Fibroblast of skin of left quadriceps (primary cell): ENCODE measurements around the gene DDX42.
A peak's percentile ranks its signal among the peaks of the same experiment; 100 is the strongest.
"Not testable (repeated sequence)": the region's sequence is repeated elsewhere in the genome, so short reads cannot be mapped to it uniquely, and the experiment has no call there.

Experiments used
- DNase-seq, 2 experiments: peaks; one replicate each; pipeline ENCODE4 v3.0.0-alpha.2; 2013; ENCODE audit warnings: low read depth in 2 of 2

The DDX42 gene

GRCh38 chr17:63775420-63775819, 1.4 kb downstream of the DDX42 start:
- no peak for DNase-seq

DNA sequence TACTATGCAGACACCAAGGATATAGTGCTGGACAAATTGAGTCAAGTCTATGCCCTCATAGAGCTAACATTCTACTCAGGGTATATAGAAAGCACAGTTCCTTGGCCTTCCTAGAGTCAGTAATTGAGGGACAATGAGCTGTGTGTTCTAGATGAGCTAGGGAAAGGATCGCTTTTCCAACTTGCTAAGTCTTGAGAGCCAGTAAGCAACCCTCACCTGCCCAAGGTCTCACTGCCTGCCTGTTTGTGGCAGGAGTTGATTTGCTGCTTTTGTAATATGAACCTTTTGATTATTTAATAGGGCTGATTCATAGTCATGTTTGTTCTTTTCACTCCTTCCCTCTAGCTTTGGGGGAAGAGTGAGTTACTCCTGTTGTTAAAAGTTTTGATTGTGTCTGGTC, 6.5 kb downstream of the DDX42 start:
- no peak for DNase-seq

DNA sequence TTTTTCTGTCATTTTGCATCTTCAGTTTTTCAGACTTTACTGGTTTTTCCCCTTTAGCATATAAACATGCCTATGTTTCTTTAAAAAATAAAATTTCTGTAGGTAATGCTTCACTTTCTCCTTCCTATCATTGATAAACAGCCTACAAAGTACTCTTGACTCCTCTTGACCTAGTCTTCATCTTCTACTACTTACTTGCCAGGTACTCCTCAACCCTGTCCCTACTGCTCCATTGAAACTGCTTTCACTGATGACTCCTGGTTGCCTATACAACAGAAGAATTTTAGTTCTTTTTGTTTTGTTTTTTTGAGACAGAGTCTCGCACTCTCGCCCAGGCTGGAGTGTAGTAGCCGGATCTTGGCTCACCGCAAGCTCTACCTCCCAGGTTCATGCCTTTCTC, 7.0 kb downstream of the DDX42 start:
- DNase-seq, result no peak

DNA sequence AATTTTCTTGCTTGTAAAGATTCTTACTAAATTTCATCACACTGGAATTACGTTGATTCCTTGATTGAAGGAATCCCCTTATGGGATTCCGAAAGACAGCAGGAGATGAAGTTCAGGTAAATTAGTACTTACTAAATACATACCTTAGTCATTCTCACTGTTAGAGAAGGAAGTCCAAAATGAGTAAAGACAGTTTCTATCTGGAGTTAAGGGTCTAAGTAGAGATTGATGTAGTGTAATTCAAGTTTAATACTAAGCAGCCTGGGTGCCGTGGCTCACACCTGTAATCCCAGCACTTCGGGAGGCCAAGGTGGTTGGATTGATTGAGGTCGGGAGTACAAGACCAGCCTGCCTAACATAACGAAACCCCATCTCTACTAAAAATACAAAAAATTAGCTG, 9.6 kb downstream of the DDX42 start:
- no peak for DNase-seq

DNA sequence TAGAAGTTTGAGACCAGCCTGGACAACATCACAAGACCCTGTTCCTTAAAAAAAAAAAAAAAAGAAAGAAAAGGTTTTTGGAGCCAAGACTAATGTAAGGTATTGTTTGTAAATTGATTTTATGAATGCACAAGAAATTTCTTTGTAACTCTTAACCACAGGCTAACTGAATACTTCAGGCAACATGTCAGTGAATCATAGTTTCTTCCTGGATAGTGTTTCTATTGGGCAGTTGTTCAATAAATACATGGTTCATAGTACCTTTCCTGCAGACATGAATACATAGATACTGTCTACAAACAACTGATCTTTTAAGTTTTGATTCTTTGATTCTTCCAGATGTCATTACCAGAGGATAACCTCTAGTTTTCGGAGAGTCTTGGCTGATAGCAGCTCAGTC, 11.6 kb downstream of the DDX42 start:
- DNase-seq, result peak in 1 of 2 experiments; percentile 7

DNA sequence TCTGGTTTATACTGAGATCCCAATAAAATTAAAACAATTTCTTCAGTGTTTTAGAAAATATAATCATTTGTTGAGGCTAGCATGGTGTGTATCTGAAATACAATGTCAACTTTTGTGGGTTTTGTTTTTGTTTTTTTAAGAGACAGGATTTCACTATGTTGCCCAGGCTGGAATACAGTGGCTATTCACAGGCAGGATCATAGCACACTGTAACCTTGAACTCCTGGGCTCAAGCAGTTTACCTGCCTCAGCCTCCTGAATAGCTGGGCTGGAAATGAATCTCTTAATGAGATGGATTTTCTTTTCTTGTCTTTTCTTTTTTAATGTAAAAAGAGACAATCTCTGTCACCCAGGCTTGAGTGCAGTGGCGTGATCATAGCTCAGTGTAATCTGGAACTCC, 12.1 kb downstream of the DDX42 start:
- DNase-seq, result no peak

DNA sequence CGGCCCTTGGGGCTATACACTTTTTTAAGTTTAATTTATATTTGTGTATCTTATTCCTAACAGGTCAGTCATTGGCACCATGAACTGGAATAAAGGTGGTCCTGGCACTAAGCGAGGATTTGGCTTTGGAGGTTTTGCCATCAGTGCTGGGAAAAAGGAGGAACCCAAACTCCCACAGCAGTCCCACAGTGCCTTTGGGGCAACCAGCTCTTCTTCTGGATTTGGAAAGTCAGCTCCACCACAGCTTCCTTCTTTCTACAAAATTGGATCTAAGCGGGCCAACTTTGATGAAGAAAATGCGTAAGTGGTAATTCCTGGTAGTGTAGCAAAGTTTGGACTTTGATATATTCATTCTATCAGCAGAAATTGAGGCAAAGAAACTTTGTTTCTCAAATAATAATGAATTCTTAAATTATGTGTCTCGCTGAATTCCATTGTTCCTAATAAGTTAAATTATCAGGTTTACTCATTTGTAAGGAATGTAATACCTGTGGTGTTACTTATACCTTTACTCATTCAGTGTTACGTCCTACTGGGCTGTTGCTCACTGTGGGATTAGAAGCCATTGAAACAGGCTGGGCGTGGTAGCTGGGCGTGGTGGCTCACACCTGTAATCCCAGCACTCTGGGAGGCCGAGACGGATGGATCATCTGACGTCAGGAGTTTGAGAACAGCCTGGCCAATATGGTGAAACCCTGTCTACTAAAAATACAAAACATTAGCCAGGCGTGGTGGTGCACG, 13.2 kb downstream of the DDX42 start:
- no peak for DNase-seq

GRCh38 chr17:63790057-63790456, 16.1 kb downstream of the DDX42 start:
- DNase-seq, result no peak

DNA sequence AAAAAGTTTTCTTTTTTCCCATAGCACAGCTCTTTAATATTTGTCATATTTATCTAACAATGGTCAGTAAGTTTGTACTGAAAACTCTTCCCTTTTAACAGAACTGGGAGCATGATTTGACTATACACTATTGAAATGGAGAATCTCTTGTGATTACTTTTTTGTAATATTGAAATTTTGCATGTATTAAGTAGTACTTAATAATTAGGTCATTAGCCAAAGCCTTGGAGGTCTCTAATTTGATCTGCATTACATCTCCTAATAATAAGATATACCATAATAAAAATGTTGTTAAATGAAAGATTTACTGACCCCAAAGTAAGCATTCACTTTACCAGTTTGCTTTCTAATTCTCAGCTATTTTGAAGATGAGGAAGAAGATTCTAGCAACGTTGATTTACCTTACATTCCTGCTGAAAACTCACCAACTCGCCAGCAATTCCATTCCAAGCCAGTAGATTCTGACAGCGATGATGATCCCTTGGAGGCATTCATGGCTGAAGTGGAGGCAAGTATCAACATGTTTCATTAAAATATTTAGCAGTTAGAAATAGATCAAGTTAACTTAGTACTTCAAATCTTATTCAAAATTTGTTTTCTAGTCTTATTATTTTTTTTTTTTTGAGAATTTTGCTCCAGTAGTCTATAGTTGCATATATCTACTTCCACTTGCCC, 18.2 kb downstream of the DDX42 start:
- DNase-seq, result no peak

DNA sequence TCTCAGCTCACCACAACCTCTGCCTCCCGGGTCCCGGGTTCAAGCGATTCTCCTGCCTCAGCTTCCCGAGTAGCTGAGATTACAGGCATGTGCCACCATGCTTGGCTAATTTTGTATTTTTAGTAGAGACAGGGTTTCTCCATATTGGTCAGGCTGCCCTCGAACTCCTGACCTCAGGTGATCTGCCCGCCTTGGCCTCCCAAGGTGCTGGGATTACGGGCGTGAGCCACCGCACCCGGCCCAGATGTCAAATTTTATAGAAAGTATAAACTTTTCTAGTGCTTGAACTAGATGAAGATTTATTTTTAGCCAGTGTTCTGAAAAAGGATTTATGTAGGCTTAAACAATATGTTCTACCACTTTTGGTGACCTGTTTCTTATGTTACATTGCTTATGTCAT, 22.4 kb downstream of the DDX42 start:
- DNase-seq, result not testable (repeated sequence)

- peak; percentile 3 to 9 for DNase-seq
Observed at GRCh38 chr17:63798572-63799106, 24.7 kb downstream of the DDX42 start.

GRCh38 chr17:63800783-63801182, 26.8 kb downstream of the DDX42 start:
- no peak for DNase-seq

GRCh38 chr17:63804328-63804727, 30.4 kb downstream of the DDX42 start:
- DNase-seq, result no peak

DNA sequence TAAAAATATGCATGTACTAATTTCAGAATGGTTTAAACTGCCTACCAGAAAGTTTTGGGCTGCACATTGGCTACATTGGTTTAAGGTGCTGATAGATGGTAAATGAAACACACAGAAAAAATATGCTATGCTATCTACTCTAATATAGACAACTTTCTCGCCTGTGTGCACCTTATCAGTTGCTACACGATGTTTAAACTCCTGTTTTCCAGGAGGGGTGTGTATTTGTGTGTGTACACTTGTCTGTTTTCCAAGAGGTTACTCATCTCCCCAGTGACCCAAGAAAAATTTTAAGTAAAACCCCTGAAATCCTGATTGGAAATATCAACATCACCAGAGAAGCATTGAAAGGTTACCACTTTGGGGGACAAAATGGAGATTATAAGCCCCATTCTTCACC, 31.6 kb downstream of the DDX42 start:
- DNase-seq, result no peak

DNA sequence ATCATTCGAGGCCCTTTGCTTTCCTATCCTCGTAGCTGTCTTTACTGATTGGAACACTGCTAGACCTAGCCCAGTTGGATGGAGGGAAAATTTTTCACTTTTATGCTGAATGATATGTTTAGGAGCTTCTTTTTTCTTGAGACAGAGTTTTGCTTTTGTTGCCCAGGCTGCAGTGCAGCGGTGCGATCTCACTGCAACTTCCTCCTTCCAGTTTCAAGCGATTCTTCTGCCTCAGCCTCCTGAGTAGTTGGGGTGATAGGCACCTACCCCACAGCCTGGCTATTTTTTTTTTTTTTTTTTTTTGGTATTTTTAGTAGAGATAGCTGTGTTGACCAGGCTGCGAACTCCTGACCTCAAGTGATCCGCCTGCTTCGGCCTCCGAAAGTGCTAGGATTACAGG, 36.0 kb downstream of the DDX42 start:
- DNase-seq, result no peak

GRCh38 chr17:63816123-63816522, 42.2 kb downstream of the DDX42 start:
- DNase-seq, result no peak

GRCh38 chr17:63816669-63817068, 42.7 kb downstream of the DDX42 start:
- DNase-seq, result no peak

DNA sequence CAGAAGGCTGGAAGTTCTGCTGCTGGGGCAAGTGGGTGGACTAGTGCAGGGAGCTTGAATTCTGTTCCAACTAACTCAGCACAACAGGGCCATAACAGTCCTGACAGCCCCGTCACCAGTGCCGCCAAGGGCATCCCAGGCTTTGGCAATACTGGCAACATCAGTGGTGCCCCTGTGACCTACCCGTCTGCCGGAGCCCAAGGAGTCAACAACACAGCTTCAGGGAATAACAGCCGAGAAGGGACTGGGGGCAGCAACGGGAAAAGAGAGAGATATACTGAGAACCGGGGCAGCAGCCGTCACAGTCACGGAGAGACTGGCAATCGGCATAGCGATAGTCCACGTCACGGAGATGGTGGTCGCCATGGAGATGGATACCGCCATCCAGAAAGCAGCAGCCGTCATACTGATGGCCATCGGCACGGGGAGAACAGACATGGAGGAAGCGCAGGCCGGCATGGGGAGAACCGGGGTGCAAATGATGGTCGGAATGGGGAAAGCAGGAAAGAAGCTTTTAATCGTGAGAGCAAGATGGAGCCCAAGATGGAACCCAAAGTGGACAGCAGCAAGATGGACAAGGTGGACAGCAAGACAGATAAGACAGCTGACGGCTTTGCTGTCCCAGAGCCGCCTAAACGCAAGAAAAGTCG, 43.9 kb downstream of the DDX42 start:
- no peak for DNase-seq

DNA sequence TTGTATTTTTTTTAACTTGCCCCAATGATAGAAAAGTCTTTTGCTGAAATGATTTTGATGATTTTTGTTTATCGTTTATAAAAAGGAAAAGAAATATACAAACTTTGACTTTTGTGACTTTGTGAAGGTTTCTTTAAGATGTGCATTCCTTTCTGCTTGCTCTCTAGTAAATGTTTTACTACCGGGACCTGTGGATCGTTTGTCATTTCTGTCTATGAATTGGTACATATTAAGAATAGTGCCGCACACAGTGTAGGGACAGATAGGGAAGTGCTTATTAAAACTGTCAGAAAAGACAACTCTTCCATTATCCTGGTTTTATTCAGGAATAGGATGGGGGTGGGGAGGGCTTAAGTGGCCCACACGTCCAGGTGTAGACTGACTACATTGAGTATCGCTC, 45.2 kb downstream of the DDX42 start:
- DNase-seq, result no peak

DNA sequence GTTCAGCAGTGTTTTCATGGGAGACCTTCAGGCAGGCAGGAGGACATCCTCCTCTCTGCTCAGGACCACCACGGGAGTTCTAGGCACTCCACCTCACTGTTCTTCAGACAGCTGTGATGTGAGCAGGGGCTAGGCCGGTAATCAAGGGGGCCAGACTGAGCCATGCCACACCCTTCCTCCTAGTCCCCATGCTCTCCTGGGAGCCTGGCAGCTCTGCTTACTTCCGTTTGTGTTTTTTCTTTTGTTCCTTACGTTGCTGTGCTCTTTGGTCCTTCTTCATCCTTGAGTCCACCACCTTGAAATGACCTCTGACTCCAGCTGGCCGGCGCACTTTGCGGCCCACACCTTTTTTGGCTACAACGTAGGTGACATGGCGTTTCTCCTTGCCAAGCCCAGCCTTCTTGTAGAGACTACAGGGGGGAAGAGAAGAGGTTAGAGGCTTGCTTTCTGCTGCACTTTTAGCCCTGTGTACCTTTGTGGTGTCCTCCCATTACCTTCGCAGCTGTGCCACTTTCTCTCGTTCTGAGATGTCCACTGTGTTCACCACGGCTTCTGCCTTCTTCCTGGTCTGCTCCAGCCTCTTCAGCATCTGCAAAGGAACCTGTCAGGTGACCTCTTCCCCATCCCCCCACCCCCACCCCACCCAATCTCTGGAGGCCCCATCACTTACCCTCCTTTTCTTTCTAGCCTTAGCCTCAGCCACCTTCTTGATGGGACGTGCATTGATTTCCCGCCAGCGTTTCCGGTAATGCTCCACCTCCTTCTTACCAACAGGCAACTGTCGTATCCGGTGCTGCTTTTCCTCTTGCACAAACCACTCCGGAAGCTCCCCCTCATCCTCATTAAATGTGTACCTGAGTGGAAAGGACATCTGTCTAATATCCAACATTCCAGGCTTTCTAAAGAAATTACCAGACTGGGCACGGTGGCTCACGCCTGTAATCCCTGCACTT, 45.9 kb downstream of the DDX42 start:
- no peak for DNase-seq

- DNase-seq, result no peak
Observed at GRCh38 chr17:63820963-63821561, 47.1 kb downstream of the DDX42 start.
